Body of pancreas (tissue), 4 donors: ENCODE measurements around the gene CCDC195. TPM values are rescaled to one million over a fixed set of nuclear protein-coding genes. Genes with fewer than 3 reads are reported as not detected.

Experiments
- ATAC-seq: fragments of 150-250 bp; one replicate; pipeline ENCODE4 v1.9.1; 2016
- DNase-seq, 4 donors: peaks; one replicate each; pipeline ENCODE4 v3.0.0-alpha.2; 2019
- H3K27ac ChIP-seq, 4 donors: fragments of 200-600 bp; sonication (generic); 1 replicate in 3 of 4; 2 replicates in 1 of 4; pipeline versions ENCODE4 v1.5.1 to v1.6.1; 2016 to 2019; ENCODE audit warnings: mild to moderate bottlenecking in 1 of 4, mixed read lengths in 1 of 4, moderate library complexity in 1 of 4
- H3K27me3 ChIP-seq, 2 donors: fragments of 200-600 bp; sonication (generic); one replicate each; pipeline ENCODE4 v1.6.0; 2016; ENCODE audit warnings: mild to moderate bottlenecking in 1 of 2
- H3K36me3 ChIP-seq, 2 donors: fragments of 200-600 bp; sonication (generic); replicated peaks in 1 of 2; 2 replicates each; pipeline ENCODE4 v1.5.1; 2016; ENCODE audit warnings: low read depth in 2 of 2; ENCODE audit not compliant: insufficient read depth in 1 of 2
- H3K4me1 ChIP-seq: fragments of 200-600 bp; sonication (generic); one replicate; pipeline ENCODE4 v1.6.0; 2016
- H3K4me3 ChIP-seq, 2 donors: fragments of 200-600 bp; sonication (generic); 1 replicate in 1 of 2; 2 replicates in 1 of 2; pipeline ENCODE4 v1.5.1; 2016 to 2019
- H3K9me3 ChIP-seq, 3 donors: fragments of 200-600 bp; sonication (generic); 1 replicate in 2 of 3; 2 replicates in 1 of 3; pipeline ENCODE4 v1.5.1; 2016
- POLR2A ChIP-seq, 3 donors: fragments of 450-650 bp; IDR thresholded peaks; one replicate each; pipeline ENCODE4 v1.6.1; 2016; ENCODE audit warnings: antibody characterized with exemption in 3 of 3, mild to moderate bottlenecking in 2 of 3
- WGBS, 2 donors: methylation state at CpG; one replicate each; pipeline ENCODE4 v1.1.5; 2017; 5-methylcytosine and 5-hydroxymethylcytosine counted together
- intact Hi-C: fragments of 100-400 bp; cut with DNase I; formaldehyde crosslinking; loops from one replicate; pipeline ENCODE4 v1.15.1; 2023
- total RNA-seq, 2 donors: library from RNA; depleted of rRNA; stranded (reverse); fragments of >200 nt; gene quantifications; one replicate each; pipeline ENCODE4 v1.1.0, GENCODE V29; 2016
- TF ChIP-seq, protein P1 (sequence below), 7 experiments: fragments of 450-650 bp in 4 of 7; fragments of 200-600 bp in 3 of 7; sonication (generic) in 3 of 7; IDR thresholded peaks; one replicate each; pipeline ENCODE4 v1.5.1; 2016 to 2019; ENCODE audit warnings: antibody characterized with exemption in 7 of 7

CCDC195 gene
- total RNA-seq, 2 donors from 2014 or later: not detected

DNA sequence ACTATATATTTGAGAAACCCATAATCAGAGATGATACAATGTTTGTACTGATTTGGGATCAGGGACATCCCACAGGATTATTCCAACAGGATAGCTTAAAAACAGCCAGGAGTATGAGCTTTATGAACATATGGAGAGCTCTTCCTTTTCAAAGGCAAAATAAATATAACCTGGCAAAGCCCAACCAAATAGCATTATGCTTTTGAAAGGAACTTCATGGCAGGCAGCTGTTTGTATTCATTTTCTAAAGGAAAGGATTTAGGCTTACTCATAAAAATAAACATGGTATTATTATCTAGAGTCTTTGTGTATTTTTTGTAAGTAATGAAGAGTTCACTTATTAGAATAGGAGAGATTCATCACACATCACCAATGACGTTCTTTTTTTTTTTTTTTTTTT, 44.4 kb downstream of the CCDC195 start:
- no peak for DNase-seq
- intact Hi-C loops: no loop called here
- no peak for ATAC-seq
- Histone ChIP-seq H3K36me3 (no peaks in the 10 kb centered on the region), H3K27ac (no peak overlapping the region), H3K4me1 (no peaks in the 10 kb centered on the region), H3K27me3 (no peaks in the 10 kb centered on the region), H3K4me3 (no peak overlapping the region), H3K9me3 (no peaks in the 10 kb centered on the region)
- no peak for TF ChIP-seq POLR2A (IDR thresholded peaks at IDR 0.05)
- TF ChIP-seq, protein P1, sequence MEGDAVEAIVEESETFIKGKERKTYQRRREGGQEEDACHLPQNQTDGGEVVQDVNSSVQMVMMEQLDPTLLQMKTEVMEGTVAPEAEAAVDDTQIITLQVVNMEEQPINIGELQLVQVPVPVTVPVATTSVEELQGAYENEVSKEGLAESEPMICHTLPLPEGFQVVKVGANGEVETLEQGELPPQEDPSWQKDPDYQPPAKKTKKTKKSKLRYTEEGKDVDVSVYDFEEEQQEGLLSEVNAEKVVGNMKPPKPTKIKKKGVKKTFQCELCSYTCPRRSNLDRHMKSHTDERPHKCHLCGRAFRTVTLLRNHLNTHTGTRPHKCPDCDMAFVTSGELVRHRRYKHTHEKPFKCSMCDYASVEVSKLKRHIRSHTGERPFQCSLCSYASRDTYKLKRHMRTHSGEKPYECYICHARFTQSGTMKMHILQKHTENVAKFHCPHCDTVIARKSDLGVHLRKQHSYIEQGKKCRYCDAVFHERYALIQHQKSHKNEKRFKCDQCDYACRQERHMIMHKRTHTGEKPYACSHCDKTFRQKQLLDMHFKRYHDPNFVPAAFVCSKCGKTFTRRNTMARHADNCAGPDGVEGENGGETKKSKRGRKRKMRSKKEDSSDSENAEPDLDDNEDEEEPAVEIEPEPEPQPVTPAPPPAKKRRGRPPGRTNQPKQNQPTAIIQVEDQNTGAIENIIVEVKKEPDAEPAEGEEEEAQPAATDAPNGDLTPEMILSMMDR (IDR thresholded peaks at IDR 0.05): no peak
- 48 to 67% methylated on average over 1 of the region's 1 CpG for WGBS, 2 donors

DNA sequence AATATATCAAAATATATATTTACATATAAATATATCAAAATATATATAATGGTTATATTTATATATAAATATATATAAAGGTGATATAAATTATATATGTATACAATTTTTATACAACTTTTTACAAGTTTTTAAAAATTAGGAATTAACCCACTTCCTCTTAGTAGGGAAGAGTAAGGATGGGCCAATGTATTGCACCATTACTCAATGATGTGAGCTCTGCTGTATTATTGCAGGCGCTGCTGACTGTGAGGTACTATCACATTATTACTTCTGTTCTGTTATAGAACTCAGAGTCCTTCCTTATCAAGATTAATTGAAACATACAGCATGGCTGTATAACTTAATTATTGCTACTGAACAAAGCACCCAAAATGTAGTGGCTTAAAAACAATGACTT, 46.0 kb downstream of the CCDC195 start:
- no peak for ATAC-seq
- 93 to 96% methylated on average over 1 of the region's 1 CpG for WGBS, 2 donors

DNA sequence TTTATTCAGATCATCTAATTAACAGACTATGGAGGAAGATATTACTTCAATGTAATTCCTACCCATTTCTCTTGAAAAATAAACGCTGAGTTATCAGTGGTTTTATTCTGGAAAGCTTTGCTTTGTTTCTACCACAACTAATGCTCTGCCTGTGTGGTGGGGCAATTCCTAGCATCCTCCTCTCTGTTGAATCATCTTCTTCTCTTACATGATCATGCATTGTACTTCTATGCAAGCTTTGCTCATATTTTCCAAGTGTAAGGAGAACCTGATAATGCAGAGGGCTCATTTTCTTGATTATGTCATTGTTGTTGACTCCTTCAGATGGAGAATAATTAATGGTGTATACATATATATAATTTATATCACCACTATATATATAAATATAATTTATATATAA, 46.7 kb downstream of the CCDC195 start:
- 85 to 87% methylated on average over 1 of the region's 1 CpG for WGBS, 2 donors
- no peak for ATAC-seq

More for the DNA sequence above, 46.0 kb downstream of the CCDC195 start:
- Histone ChIP-seq H3K9me3 (no peaks in the 10 kb centered on the region), H3K27ac (no peak overlapping the region), H3K4me3 (no peak overlapping the region), H3K27me3 (no peaks in the 10 kb centered on the region), H3K4me1 (no peaks in the 10 kb centered on the region), H3K36me3 (no peaks in the 10 kb centered on the region)
- intact Hi-C loops: no loop called here
- TF ChIP-seq POLR2A (IDR thresholded peaks at IDR 0.05): no peak
- TF ChIP-seq, protein P1 (IDR thresholded peaks at IDR 0.05): no peak
- no peak for DNase-seq

GRCh38 chr2:224668123-224668909, 47.8 kb downstream of the CCDC195 start:
- H3K4me1 ChIP-seq: no peaks in the 10 kb centered on the region
- ATAC-seq: no peak
- H3K4me3 ChIP-seq: no peak overlapping the region
- peaks cover 0 to under 1% (median 0%) of the 10 kb centered on the region in 3 donors for H3K9me3 ChIP-seq
- TF ChIP-seq, protein P1 (IDR thresholded peaks at IDR 0.05): no peak
- no peak for TF ChIP-seq POLR2A (IDR thresholded peaks at IDR 0.05)
- H3K27me3 ChIP-seq: no peaks in the 10 kb centered on the region
- intact Hi-C loops: no loop called here
- 79 to 86% methylated on average over 12 of the region's 12 CpGs for WGBS, 2 donors
- no peaks in the 10 kb centered on the region for H3K36me3 ChIP-seq
- DNase-seq: no peak
- no peak overlapping the region for H3K27ac ChIP-seq

More for the DNA sequence above, 46.7 kb downstream of the CCDC195 start:
- no peak for DNase-seq
- no peaks in the 10 kb centered on the region for H3K27me3 ChIP-seq
- intact Hi-C loops: no loop called here
- H3K9me3 ChIP-seq: no peaks in the 10 kb centered on the region
- no peaks in the 10 kb centered on the region for H3K36me3 ChIP-seq
- TF ChIP-seq POLR2A (IDR thresholded peaks at IDR 0.05): no peak
- TF ChIP-seq, protein P1 (IDR thresholded peaks at IDR 0.05): no peak
- no peaks in the 10 kb centered on the region for H3K4me1 ChIP-seq
- no peak overlapping the region for H3K4me3 ChIP-seq
- no peak overlapping the region for H3K27ac ChIP-seq
